T follicular helper cell (primary cell): ENCODE measurements around the gene TENM4.
"Not testable (repeated sequence)": the region's sequence is repeated elsewhere in the genome, so short reads cannot be mapped to it uniquely, and the experiment has no call there.

Source experiments
- DNase-seq: peaks from one replicate; pipeline ENCODE4 v3.0.0-alpha.2; 2020; ENCODE audit warnings: low read depth

TENM4 gene

DNA sequence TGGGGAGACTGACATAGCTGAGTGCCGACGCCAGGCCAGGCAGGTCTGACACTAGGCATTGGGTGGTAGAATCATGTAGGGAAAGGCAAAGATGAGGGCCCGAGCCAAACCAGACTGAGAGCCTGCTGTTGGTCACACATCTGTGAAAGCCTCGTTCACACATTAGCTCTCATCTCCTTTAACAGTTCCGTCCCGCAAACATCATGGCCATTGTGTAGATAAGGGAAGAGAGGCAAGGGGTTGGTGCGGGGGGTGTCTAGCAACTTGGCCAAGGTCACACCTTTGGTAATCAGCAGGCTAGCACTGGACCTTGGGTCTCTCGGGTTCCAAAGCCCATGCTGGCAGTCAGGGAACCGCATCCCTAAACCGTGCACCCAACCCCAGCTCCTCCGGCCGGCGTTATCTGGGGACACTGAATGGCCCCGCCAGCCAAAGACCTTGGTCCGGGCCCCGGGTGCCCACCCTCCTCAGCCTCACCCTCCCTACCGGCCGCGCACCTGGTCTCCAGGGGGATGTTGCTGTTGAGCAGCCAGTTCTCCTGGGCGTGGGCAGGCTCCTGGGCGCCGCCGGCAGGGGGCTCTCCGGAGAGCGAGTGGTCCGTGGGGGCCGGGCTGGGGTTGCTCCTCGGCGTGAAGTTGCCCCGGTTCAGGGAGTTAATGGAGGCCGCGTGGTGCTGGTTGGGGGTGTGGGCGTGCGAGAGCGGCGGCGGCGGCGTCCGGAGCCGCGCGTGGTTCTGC lies 537.9 kb downstream of the TENM4 start:
- DNase-seq = no peak

DNA sequence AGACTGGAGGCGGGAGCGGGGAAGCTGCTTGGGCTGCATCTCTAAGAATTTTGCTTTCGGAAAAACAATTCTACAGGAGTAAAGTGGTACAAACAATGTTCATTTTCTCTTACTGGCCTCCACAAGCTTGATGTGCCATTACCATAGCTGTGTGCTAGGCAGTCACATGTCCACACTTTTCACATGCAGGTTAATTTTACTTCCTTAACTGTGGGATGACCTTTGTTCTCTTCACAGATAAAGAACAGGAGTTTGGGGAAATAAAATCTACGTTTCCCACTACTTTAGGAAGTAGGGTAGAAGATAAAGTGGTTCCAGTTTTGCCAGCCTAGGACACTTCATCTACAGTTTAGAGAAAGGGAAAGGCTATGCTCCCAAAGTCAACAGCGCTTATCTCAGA lies 539.0 kb downstream of the TENM4 start:
- no peak for DNase-seq

GRCh38 chr11:78898266-78898775 lies 542.5 kb downstream of the TENM4 start:
- no peak for DNase-seq

DNA sequence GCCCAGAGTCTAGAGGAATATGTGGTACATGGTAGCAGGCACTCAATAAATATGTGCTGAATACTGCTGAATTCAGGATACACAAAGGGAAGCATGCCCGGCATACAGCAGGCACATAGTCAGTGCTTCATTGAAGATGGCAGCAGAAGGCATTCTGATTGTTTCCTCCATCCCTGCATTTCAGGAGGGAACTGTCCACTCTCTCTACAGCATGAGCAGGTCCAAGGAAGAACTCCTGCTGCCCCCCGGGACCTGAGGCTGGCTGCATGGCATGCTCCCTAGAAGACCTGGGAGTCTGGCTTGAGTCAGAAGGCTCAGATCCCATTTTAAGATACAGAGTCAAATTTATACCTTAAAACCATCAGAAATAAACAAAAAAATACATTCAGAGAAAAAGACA lies 546.8 kb downstream of the TENM4 start:
- DNase-seq = no peak

GRCh38 chr11:78889698-78890097 lies 551.1 kb downstream of the TENM4 start:
- DNase-seq = no peak

GRCh38 chr11:78886616-78887015 lies 554.2 kb downstream of the TENM4 start:
- DNase-seq = no peak

DNA sequence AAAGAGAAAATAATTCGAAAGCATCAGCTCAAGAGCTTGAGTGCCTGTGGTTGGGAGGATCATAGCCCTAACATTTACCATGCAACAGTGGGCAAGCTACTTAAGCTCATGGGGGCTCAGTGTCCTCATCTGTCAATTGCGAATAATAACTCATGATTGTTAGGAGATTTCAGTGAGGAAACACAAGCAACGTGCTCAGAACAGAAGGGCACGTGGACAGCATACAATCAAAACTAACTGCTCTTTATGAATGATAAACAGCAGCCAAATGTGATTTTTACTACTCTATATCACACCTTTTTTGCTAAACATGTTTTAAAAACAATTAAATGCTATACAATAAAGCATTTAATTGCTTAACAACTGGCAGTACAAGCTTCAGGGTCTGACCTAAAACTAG lies 556.1 kb downstream of the TENM4 start:
- DNase-seq = no peak

GRCh38 chr11:78883506-78883905 lies 557.3 kb downstream of the TENM4 start:
- no peak for DNase-seq

- not testable (repeated sequence) for DNase-seq
Observed at GRCh38 chr11:78879094-78879980, 561.5 kb downstream of the TENM4 start.

DNA sequence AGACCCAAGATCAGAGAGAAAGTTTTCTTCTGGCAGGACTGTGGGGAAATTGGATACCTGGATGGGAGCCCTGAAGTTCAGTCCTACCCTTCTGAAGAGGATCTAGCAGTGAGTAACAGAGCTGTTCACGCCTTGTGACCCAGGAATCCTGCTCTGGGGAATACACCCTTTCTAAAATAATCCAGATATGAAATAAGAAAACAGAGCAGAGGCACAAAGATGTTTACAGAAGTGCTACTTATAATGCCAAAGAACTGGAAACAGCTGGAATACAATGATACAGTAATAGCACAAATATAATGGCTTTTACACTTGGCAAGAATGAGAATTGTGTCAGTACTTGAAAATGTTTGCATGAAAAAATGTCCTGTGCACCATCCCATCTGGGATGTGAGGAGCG lies 562.2 kb downstream of the TENM4 start:
- no peak for DNase-seq

- DNase-seq = no peak
Observed at GRCh38 chr11:78876676-78877075, 564.2 kb downstream of the TENM4 start.

- DNase-seq = no peak
Observed at GRCh38 chr11:78870655-78871054, 570.2 kb downstream of the TENM4 start.

DNA sequence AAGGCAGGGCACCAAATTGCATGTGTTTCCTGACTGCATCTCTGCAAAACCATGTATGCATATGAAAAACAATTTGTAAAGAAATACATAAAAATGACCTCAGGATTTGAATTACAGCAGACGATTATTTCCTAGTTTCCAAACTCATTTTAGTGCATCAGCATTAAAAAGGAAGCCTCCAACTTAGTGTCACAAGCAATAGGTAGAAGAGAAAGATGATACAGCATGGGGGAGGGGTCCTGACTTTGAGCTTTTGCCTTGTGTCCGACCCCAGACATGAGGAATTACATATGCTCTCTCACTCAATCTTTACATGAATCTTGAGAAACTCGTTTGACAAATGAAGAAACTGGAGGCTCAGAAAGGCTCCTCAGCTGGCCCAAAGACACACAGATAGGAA lies 571.5 kb downstream of the TENM4 start:
- no peak for DNase-seq

GRCh38 chr11:78868563-78868962 lies 572.3 kb downstream of the TENM4 start:
- no peak for DNase-seq

DNA sequence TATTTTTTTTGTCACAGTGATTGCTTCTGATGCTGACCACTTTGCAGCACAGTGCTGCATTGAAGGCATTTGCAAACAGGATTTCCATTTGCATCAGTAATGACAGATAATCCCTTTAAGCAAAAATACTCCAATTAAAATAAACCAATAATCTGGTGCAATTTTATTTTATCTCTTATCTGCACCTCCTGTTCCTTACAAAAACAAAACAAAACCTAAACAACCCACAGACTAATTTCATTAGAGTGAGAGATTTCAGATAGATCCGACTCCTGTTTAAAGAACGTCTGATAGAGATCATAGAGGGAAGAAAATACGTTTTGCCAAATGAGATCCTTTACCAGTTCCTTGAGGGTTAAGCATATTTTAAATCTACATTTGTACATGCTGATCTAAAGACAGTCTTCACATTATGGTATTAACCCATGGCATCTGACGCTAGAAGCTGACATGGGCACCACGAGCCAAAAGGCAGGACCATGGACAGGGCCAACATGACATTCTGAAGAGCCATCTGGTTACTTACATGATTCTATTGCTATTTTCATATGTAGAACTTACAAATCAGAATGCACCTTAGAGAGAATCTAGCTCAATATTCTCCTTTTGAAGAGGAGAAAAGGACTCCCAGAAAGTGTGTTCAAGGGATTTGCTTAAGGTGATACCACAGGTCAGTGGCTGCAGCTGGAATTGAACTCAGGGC lies 580.0 kb downstream of the TENM4 start:
- DNase-seq = no peak

DNA sequence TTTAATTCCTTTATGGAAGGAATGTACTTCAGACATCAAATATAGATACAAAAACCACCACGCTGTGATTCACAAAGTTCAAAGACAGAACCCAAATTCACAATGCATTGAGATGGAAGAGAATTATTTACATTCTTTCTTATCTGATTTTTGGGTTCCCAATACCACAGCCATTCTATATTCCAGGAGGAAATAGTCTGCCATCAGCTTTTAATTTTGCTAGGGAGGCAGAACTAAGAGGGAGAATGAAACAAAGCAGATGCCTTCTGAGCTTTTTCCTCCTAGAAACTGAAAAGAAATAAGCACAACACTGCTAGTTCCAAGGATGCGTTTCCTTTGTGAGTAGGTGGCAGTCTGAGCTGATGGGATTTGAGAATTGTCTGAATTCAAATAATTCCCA lies 583.1 kb downstream of the TENM4 start:
- no peak for DNase-seq

GRCh38 chr11:78856211-78856610 lies 584.6 kb downstream of the TENM4 start:
- no peak for DNase-seq

DNA sequence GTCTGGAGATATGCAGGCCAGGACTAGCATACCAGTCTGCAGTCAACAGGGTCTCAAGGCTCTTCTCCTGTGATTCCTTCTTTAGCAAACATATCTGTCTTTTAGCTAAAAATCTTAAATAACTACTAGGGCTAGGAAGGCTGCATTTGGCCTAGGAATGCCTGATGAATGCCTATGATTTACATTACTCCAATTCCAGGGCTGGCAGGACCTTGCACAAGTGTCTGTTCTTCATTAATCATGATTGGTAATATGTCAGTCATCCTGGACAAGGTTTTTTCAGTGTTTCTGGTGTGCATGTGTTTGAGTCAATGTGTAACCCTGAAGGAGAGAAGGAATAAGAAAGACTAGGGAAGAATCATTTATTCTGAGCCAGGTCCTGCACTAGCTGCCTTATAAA lies 585.7 kb downstream of the TENM4 start:
- no peak for DNase-seq

DNA sequence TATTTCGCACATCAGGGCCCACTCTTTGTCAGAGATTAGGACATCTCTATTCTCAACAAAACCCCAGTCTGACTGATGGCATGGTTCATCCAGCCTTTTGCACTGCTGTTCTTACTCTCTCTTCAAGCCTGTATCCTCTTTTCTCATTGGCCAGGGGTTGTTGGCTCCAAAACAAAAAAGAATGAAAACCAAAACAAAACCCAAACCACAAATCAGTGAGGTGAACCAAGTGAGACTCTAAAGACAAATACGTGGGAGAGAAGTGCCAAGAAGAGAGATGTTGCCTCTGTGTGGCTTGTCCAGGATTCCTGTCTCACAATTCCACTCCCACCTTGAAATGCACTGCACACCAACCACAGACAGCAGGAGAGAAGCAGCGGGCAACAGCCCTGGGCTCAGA lies 587.3 kb downstream of the TENM4 start:
- DNase-seq = no peak

- DNase-seq = no peak
Observed at GRCh38 chr11:78851878-78852586, 588.8 kb downstream of the TENM4 start.

GRCh38 chr11:78850078-78850477 lies 590.8 kb downstream of the TENM4 start:
- no peak for DNase-seq

DNA sequence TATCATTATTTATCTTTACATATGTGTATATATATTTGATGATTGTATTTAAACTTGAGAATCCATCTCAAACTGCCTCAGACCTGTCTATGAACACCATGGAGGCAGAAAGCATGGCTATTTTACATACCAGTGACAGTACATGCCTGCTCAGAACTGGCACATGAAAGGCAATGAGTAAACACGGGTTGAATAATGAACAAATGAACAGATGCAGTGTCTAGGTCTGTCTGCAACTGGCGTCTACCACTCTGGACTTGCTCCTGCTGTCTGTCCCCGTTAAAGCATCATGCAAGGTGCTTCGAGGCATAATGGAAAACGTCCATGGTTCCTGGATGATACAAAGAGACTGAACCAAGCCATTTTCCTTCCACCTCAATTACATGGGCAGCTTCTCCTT lies 594.6 kb downstream of the TENM4 start:
- no peak for DNase-seq
